ENCODE results near the gene ITCH. TPM values are rescaled to one million over a fixed set of nuclear protein-coding genes. Genes with fewer than 3 reads are reported as not detected.

ITCH gene
- total and polyA plus RNA-seq, 2 donors (not counting 3 experiments of a cell fraction or from before 2014, with no cell fraction given) = 6.4 to 57.4 TPM

- dilution Hi-C loops (cut with MboI; ENCODE audit: extremely low pct_ligation_motif_present, low sequenced_read_pairs) (no loop called here), intact Hi-C loops (cut with micrococcal nuclease) (loop anchor here (1.0 kb wide), 1 partner anchor 211 kb away; no protein-coding TSS in a partner anchor)
- ChIA-PET POLR2A (no interaction called here), CTCF (interaction anchor here (0.5 to 5.8 kb wide), 22 partner anchors 9 to 337 kb away, joined by 3 to 107 read pairs (median 4); no protein-coding TSS in a partner anchor)
- H3K27ac ChIP-seq (ENCODE audit: insufficient read depth, low read depth, low read length) = no peak overlapping the region
- no TSS peak for BruUV-seq (replicated peaks)
- no peak overlapping the region for H3K4me3 ChIP-seq (replicated peaks in 1 of 3; ENCODE audit: insufficient read depth in 1 of 3, low read depth in 1 of 3, low read length in 3 of 3)
- peaks cover 2 to 7% of the 10 kb centered on the region in 2 experiments for H3K36me3 ChIP-seq (ENCODE audit: control insufficient read depth in 2 of 2, extremely low read depth in 1 of 2, insufficient read depth in 2 of 2, low read length in 2 of 2)
- H3K9ac ChIP-seq (replicated peaks; ENCODE audit: extremely low read depth, insufficient read depth, low read length) = no peak overlapping the region
- no peaks in the 10 kb centered on the region for H3K9me1 ChIP-seq (replicated peaks; ENCODE audit: control insufficient read depth, extremely low read depth, insufficient read depth, low read length)
- peaks cover 21% of the 10 kb centered on the region for H3K4me1 ChIP-seq (ENCODE audit: control insufficient read depth, extremely low read depth, insufficient read depth, low read length)
- no peak overlapping the region for H2AFZ ChIP-seq (ENCODE audit: low read depth, low read length)
- H4K20me1 ChIP-seq (replicated peaks; ENCODE audit: control insufficient read depth, extremely low read depth, insufficient read depth, low read length) = no peaks in the 10 kb centered on the region
- DNase-seq (ENCODE audit: low read depth, low spot score) = peak; percentile 61
- H3K9me3 ChIP-seq (replicated peaks; ENCODE audit: control insufficient read depth, insufficient read depth, low read length) = no peaks in the 10 kb centered on the region
- H3K27me3 ChIP-seq (ENCODE audit: control insufficient read depth in 2 of 2, insufficient read depth in 2 of 2, low read length in 2 of 2) = no peaks in the 10 kb centered on the region
- TF ChIP-seq, protein P1, sequence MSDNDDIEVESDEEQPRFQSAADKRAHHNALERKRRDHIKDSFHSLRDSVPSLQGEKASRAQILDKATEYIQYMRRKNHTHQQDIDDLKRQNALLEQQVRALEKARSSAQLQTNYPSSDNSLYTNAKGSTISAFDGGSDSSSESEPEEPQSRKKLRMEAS (IDR thresholded peaks at IDR 0.05; ENCODE audit: insufficient read depth, insufficient read length) = no peak
- TF ChIP-seq POLR2AphosphoS5 (IDR thresholded peaks at IDR 0.05; ENCODE audit: insufficient read depth, low read depth, low read length) (peak; percentile 32), JUN (IDR thresholded peaks at IDR 0.05; ENCODE audit: borderline replicate concordance, insufficient read depth, insufficient read length, low read depth) (no peak), MYC (IDR thresholded peaks at IDR 0.05; ENCODE audit: low read depth, low read length) (no peak), EZH2 (IDR thresholded peaks at IDR 0.05; ENCODE audit: borderline replicate concordance, low read depth, low read length, severe bottlenecking) (no peak), GATA2 (IDR thresholded peaks at IDR 0.05; ENCODE audit: insufficient read depth, insufficient read length, low read depth, low read length) (no peak)
- TF ChIP-seq, protein P2, sequence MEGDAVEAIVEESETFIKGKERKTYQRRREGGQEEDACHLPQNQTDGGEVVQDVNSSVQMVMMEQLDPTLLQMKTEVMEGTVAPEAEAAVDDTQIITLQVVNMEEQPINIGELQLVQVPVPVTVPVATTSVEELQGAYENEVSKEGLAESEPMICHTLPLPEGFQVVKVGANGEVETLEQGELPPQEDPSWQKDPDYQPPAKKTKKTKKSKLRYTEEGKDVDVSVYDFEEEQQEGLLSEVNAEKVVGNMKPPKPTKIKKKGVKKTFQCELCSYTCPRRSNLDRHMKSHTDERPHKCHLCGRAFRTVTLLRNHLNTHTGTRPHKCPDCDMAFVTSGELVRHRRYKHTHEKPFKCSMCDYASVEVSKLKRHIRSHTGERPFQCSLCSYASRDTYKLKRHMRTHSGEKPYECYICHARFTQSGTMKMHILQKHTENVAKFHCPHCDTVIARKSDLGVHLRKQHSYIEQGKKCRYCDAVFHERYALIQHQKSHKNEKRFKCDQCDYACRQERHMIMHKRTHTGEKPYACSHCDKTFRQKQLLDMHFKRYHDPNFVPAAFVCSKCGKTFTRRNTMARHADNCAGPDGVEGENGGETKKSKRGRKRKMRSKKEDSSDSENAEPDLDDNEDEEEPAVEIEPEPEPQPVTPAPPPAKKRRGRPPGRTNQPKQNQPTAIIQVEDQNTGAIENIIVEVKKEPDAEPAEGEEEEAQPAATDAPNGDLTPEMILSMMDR (IDR thresholded peaks at IDR 0.05; ENCODE audit: extremely low read depth in 1 of 2, insufficient read depth in 1 of 2, low read depth in 1 of 2, low read length in 2 of 2) = peak; percentile 57 to 85
- peak; percentile 50 for FAIRE-seq
- no peak overlapping the region for H3K4me2 ChIP-seq (ENCODE audit: insufficient read depth, low read length)
- H3K79me2 ChIP-seq (ENCODE audit: control insufficient read depth, insufficient read depth, low read length) = peaks cover 66% of the 10 kb centered on the region
Measured at GRCh38 chr20:34522969-34523871, 160.1 kb downstream of the ITCH start.

Measured in endothelial cell of umbilical vein (primary cell).